GM18498 (cell line): ENCODE measurements around the gene SRL.
A peak's percentile ranks its signal among the peaks of the same experiment; 100 is the strongest.

Source experiments
- ATAC-seq: cut with Tn5 transposase; IDR thresholded peaks from one replicate; pipeline ENCODE4 v1.9.1; 2021; ENCODE audit warnings: mild to moderate bottlenecking, moderate library complexity; ENCODE audit not compliant: unreplicated experiment

The SRL gene

GRCh38 chr16:4241928-4242283 is at the start of gene SRL:
SRL (minus strand) TSS chr16:4242080; CDS start chr16:4242067, 13 bp downstream.
- ATAC-seq, result no peak

DNA sequence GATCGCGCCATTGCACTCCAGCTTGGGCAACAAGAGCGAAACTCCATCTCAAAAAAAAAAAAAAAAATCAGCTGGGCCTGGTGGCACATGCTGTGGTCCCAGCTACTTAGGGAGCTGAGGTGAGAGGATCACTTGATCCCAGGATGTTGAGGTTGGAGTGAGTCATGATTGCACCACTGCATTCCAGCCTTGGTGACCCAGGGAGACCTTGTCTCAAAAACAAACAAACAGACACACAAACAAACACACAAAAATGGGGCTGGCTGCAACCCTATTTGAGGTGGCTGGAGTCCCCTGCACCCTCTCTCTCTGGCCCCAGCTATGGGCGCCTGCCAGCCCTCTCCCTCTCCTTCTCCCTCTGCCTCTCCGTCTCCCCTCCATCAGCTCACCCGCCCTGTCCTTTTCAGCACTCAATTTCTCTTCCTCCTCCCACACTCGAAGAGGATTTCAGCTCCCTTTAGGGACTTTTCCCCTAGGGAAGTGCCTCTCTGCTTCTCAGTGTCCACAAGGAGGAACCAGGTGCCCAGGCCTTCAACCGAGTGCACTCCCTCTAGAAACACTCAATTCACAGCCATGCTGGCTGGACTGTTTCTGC is 48.5 kb upstream of the SRL start:
- ATAC-seq, result no peak

- ATAC-seq, result peak; percentile 71
Measured at GRCh38 chr16:4288148-4288921, 46.5 kb upstream of the SRL start.

DNA sequence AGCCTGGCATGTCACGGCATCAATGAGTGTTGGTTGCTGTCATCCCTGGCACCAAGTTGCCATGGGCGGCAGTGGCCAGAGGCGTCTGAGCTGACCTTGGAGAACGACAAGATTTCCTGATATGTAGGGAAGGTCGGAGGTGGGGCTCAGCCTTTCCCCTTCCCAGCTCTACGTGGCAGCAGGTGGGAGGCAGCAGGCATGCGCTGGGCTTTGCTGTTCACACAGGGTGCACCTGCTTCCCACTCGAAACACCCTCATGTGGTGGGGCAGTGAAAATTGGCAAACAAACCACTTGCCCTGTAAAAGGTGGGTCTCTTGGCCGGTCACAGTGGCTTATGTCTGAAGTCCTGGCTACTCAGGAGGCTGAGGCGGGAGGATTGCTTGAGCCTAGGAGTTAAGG is 43.3 kb upstream of the SRL start:
- no peak for ATAC-seq

- no peak for ATAC-seq
Measured at GRCh38 chr16:4283939-4284338, 42.1 kb upstream of the SRL start.

DNA sequence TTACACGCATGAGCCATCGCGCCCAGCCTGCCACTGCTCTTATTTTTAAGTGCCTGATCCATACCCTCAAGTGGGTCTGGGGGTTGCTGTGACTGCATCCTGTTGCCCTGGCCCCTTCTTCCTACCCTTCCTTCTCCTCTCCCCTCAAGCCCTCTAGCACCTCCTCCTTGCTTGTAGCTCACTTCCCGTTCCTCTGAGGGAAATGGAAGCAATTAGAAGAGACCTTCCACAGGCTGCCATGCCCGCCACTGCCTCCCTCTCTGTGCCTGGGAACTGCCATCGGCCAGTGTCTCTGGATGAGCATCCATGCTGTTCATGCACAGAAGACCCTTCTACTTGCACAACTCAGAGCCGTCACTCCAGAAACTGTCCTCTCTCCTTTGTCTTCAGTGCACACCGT is 41.6 kb upstream of the SRL start:
- no peak for ATAC-seq

- ATAC-seq, result no peak
Measured at GRCh38 chr16:4280625-4281024, 38.7 kb upstream of the SRL start.

DNA sequence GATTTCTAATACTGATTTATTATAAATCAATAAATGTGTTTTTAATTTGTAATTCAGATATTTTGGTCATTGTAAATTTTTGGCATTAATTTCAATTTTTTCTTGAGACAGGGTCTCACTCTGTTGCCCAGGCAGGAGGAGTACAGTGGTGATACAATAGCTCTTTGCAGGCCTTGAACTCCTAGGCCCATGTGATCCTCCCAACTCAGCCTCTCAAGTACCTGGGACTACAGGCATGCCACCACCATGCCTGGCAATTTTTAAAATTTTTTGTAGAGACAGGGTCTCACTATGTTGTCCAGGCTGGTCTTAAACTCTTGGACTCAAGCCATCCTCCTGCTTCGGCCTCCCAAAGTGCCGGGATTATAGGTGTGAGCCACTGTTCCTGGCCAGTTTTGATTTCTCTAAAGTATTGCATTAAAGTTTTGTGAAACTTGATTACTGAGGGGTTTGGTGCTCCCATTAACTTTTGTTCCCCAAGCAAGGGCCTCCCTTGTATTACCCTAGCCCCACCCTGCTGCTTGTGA is 36.2 kb upstream of the SRL start:
- no peak for ATAC-seq

- no peak for ATAC-seq
Measured at GRCh38 chr16:4275861-4276260, 34.0 kb upstream of the SRL start.

DNA sequence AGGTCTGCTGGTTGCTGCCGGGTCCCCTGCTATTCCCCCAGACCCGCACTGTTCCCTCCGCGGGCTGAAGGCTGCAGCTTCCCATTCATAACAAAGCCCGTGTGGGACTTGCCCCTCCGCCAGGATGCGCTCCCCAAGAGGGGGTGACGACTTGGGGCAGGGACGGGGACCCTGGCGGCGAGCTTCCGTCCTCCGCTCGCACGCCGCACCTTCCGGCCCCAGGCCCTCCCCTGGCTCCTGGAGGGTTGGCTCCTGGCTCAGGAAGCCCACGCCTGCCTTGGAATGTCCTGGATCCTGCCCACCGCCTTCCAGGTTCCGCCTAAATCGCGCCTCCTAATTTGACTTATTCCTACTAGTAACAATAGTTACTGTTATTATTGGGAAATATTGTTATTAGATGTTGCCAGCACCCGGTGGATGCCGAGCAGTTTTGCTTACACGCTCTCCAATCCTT is 32.0 kb upstream of the SRL start:
- peak; percentile 15 for ATAC-seq

DNA sequence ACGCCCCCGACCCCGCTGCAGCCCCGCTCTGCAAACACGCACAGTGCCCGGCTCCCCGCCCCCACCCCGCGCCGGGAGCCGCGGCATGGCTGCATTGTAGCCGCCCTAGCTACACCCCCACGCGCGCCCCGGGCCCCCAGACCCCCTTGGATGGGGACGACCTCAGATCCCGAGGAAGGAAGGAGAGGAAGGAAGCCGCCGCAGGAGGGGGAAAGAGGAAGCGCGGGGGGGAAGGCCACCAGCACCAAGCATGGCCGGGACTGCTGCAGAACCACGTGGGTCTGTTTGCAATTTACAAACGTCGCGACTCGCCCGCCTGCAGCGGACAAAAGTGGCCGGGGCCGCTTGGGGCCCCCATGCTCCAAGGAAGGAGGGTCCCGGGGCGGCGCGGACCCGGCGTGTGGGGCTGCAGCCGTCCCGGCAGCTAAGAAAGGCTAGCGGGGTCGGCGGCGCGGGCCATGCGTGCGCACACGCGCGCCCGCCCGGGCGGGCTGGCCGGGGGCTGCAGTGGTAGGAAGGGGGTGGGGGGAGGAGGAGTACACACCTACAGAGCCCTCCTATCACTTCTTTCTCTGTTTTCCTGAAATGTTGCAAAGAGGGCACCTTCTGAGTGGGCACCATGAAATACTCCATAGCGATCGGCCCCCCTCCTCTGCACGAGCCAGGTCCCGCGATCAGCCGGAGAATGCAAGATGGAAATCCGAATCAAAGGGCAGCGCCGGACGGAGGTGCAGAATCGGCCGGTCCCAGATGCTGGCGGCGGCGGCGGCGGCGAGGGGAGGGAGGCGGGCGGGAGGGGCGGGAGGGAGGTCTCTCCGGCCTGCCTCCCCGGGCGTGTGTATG is 30.5 kb upstream of the SRL start:
- ATAC-seq, result peak; percentile 6

DNA sequence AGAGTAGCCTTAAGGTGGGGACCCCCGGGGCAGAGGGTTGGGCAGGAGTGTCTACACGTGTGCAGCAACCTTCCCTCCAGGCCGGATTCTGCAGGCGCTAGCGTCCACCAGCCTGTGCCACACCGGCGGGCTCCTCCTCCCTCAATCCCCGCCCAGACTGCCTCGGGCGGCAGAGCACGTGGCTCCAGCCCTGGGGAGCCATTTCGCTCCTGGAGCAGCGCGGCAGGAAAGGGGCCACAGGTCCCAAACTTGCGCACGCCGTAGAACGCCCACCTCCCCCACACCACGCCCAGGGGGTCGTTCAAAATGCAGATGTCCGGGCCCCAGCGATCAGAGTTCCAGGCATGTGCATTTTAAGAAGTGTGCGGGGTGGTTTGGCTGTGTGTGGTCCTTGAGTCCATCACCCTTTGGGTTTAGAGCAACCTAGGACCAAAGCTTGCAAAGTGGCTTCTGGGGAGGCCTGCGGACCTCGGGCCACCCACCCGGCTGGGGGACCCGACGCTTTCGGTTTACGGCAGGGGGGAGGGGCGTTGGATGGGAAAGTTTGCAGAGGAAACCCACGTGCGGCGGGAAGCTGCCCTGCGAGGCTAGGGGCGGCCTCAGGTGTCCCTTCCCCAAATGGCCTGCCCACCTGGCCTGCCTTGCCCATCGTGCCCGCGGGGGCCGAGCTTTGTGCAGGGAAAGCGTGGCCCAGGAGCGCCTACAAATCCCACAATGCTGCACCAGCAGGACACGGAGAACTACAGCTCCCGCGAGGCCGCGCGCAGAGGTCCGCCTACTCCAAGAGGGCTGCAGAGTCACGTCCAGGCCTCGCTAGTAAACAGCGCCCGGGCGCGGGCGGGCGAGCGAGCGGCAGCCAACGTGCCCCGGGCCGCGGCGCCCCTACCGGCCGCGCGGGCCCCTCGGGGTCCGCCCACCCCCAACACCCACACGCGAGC is 29.6 kb upstream of the SRL start:
- peak; percentile 66 for ATAC-seq

GRCh38 chr16:4270595-4270994 is 28.7 kb upstream of the SRL start:
- no peak for ATAC-seq

GRCh38 chr16:4270091-4270490 is 28.2 kb upstream of the SRL start:
- ATAC-seq, result no peak

- ATAC-seq, result no peak
Measured at GRCh38 chr16:4266372-4266771, 24.5 kb upstream of the SRL start.

GRCh38 chr16:4265676-4266075 is 23.8 kb upstream of the SRL start:
- no peak for ATAC-seq

DNA sequence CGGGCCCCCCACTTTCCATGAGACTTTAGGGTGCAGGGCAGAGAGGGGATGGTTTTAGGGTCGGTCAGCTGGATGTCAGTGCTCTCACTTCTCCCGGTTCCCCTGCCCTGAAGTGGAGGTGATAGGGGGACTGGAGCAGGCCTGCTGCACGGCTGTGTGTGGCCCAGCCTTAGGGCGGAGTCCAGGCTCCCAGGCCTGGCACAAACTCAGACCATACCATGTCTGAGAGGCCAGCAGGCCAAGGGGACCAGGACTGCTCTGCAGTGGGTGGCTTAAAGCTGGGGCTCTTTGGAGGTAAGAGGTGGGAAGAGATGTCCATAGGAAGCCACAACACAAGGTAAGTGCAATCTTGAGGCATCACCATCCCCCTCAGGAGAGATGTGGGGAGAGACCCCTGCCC is 22.7 kb upstream of the SRL start:
- no peak for ATAC-seq

DNA sequence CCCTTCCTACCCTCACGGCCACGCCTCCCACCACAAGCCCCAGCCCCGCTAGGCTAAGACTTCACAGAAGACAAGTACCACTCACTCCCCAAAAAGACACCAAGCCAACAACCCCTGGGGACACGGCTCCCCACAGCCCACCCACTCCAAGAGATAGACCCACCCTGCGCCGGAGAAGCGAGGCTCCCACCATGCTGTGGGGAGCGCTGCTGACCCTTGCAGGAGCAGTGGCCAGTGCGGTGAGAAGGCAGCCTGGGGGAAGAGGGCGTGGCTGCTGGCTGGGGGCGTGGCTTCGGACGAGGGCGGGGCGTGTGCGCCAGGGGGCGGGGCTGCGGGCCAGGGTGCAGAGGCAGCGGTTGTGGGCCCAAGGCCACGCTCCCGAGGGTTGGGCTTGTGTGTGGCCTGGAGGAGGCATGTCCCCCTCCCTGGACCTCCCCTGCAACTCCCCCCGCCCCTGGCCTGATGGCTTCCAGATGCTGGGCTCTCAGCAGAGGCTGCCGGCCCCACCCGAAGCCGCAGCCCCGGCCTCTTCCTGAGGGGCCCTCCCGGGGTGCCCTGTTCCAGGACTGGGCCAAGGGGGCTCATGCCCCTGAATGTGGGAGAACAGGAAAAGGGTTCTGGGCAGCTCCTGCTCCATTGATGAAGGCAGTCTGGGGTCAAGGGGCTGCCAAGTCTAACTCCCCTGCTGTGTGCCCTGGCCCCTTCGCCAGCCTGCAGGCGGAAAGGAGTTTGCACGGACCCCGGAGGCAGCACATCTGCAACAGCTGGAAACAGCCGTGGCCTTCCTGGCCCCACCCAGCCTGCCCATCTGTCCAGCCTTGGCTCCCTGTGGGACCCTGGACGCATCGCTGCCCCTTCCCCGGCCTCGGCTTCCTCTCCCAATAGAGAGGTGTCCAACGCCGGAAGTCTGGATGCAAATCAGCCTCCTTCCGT is 21.9 kb upstream of the SRL start:
- no peak for ATAC-seq

DNA sequence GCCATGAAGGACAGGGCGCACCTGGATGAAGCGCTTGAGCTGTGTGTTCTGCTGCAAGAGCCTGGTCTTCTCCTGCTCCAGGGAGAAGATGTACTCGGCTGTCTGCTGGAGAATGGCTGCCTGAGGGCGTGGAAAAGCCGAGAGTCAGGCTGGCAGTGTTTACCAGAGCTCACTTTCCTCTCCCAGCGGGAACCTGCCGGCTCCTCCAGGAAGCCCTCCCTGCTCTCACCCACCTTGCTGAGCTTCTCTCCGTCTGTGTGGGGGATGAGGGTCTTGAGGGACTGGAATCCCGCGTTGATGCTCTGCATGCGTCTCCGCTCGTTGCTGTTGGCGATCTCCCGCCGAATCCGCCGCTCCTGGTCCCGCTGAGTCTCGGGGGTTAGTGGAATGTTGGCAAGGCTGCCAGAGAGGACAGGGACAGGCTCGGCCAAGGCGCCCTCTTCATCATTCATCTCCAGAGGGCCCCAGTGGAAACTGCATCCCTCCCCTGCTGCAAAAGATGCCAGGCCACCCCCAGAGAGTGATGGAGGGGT is 20.5 kb upstream of the SRL start:
- no peak for ATAC-seq
